ENCODE results near the gene PREX1. TPM values are rescaled to one million over a fixed set of nuclear protein-coding genes. Genes with fewer than 3 reads are reported as not detected.

The PREX1 gene
- total and polyA plus RNA-seq, 2 of the 4 experiments (the other 2 are of a cell fraction): 0.67 to 0.72 TPM

DNA sequence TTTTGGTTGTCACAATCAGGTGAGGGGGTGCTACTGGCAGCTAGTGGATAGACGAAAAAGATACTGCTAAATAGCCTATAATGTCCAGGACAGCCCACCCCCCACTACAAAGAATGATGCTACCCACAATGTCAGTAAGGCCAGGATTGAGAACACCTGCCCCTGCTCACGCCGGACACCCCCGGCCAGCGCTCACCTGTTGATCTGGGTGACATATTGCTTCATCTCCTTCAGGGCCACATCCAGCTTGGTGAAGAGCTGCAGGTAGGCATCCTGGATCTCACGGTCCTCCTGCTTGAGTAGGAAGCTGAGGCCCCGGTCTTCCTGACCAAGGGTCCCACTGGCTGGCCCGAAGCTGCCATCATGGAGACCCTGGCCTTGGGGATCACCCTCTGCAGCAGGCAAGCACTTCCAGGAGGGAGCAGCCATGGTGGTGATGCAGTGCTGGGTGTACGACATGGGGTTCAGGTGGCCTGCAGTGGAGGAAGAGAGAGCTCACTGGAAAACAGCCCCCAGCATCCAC, 178.6 kb downstream of the PREX1 start:
- intact Hi-C loops (cut with micrococcal nuclease): no loop called here
- H3K27ac ChIP-seq (ENCODE audit: insufficient read depth, low read length): no peak overlapping the region

More for the DNA sequence above, 178.6 kb downstream of the PREX1 start:
- Histone ChIP-seq H3K36me3 (ENCODE audit: control insufficient read depth, insufficient read depth, low read length) (no peaks in the 10 kb centered on the region), H3K9me1 (ENCODE audit: insufficient read depth, low read length) (no peaks in the 10 kb centered on the region; the same call in 1 of the 2 replicates), H3K4ac (ENCODE audit: low read depth, low read length) (no peak overlapping the region), H2BK120ac (ENCODE audit: low read depth, low read length) (no peak overlapping the region), H3K79me1 (ENCODE audit: low read depth in 1 of 2, low read length in 2 of 2) (no peaks in the 10 kb centered on the region), H2AFZ (replicated peaks; ENCODE audit: low read length, poor library complexity) (no peak overlapping the region), H3K14ac (replicated peaks; ENCODE audit: low read depth, low read length) (no peak overlapping the region), H4K91ac (ENCODE audit: insufficient read depth, low read depth, low read length) (no peak overlapping the region), H3K4me2 (ENCODE audit: low read depth, low read length) (no peak overlapping the region), H3K27me3 (ENCODE audit: control insufficient read depth, insufficient read depth, low read length) (peaks cover 2% of the 10 kb centered on the region; the same call in 1 of the 2 replicates), H3K23ac (ENCODE audit: low read depth, low read length) (no peak overlapping the region), H3K9me3 (ENCODE audit: control insufficient read depth, insufficient read depth, low read length) (no peaks in the 10 kb centered on the region), H4K5ac (ENCODE audit: low read depth, low read length) (no peak overlapping the region), H3K4me1 (ENCODE audit: control insufficient read depth, insufficient read depth, low read length) (no peaks in the 10 kb centered on the region; the same call in 1 of the 2 replicates), H3K18ac (ENCODE audit: low read depth, low read length) (no peak overlapping the region), H4K8ac (ENCODE audit: low read depth in 2 of 2, low read length in 2 of 2) (no peak overlapping the region), H2BK5ac (ENCODE audit: low read depth, low read length, poor library complexity, severe bottlenecking) (no peak overlapping the region), H2AK5ac (ENCODE audit: low read depth, low read length) (no peak overlapping the region), H2BK15ac (ENCODE audit: low read depth, low read length) (no peak overlapping the region), H3K4me3 (ENCODE audit: insufficient read depth, low read depth, low read length) (no peak overlapping the region), H4K20me1 (ENCODE audit: insufficient read depth, low read length) (no peaks in the 10 kb centered on the region), H3K56ac (ENCODE audit: extremely low read depth, insufficient read depth, low read length) (no peak overlapping the region), H3K9ac (ENCODE audit: low read depth, low read length) (no peak overlapping the region), H2BK20ac (ENCODE audit: low read depth, low read length) (no peak overlapping the region), H2AK9ac (replicated peaks; ENCODE audit: low read depth, low read length, poor library complexity) (no peak overlapping the region)
- no CpG with 5 or more reads among the region's 9 CpGs for WGBS, 2 experiments (ENCODE audit: extremely low coverage in 2 of 2, insufficient read length in 1 of 2)
- DNase-seq (no peak), ATAC-seq (ENCODE audit: low read depth) (no peak)
- CTCF ChIA-PET: no interaction called here
- in situ Hi-C loops (cut with MboI; ENCODE audit: low sequenced_read_pairs) (no loop called here), dilution Hi-C loops (cut with HindIII; ENCODE audit: low sequenced_read_pairs, unreplicated experiment) (no loop called here)
- POLR2A ChIA-PET (ENCODE audit: unreplicated experiment): no interaction called here
- TF ChIP-seq FOS (IDR thresholded peaks at IDR 0.05; ENCODE audit: low read depth, low read length) (no peak), RCOR1 (IDR thresholded peaks at IDR 0.05; ENCODE audit: insufficient replicate concordance, low read length) (no peak)
- no TSS peak for BruUV-seq (replicated peaks)
